HG03354 (cell line): ENCODE measurements around the gene METTL21A.

Experiments used
- ATAC-seq: cut with Tn5 transposase; IDR thresholded peaks from one replicate; pipeline ENCODE4 v1.9.1; 2021; ENCODE audit warnings: mild to moderate bottlenecking; ENCODE audit not compliant: unreplicated experiment, poor library complexity, severe bottlenecking

The METTL21A gene

DNA sequence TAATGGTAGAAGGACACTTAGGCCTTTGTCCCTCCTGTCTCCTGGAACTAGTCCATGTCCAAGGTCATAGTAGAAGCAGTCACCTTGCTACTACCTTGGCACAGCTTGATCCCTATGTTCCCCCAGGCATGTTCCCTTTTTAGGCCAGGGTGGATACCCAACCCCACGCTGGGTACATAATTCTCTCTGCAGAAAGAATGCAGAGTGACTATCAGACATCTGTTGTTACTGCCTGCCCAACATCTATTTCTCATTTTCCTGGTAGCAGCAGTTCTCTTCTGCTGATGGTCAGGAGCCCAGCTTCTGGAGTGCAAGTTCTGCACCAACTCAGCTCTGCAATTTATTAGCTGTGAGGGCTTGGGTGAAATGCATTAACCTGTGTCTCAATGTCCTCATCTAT lies 4.4 kb upstream of the METTL21A start:
- no peak for ATAC-seq

DNA sequence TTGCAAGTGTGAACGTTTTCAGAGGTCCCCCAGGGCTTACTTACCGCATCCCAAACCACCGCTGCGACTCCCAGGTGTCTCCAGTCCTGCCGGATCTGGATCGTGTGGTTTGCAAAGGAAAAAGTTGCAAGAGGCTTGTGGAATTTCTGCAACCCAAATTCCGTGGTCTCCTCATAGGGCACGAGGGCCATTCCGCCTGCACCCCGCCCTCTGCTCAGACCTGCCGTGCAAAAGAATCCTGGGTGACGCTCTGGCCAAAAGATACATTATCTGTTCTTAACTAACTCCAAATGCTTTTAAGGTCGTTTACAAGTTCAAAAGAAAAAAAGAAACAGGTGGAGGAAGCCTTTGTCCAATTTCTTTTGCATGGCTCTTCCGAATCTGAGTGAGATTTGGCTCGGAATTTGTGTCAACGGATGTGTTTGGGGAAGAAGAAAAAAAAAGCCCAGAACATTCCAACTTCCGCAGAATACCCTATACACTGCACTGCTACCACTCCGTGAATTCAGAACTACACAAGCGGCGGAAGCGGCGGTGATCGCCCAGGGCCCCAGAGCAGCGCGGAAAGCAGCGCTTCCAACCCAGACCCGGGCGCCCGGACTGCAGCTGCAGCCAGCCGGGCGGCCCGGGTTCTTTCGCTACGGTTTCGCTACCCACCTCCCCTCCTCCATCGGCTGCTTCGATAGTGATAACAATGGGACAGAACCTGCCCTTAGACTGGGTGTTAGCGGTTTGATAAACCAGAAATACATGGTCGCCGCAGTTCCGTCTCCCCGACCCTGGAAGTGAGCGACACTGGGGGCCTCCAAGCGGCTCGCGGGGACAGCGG lies 795 bp downstream of the METTL21A start:
- peak; percentile 37 for ATAC-seq

DNA sequence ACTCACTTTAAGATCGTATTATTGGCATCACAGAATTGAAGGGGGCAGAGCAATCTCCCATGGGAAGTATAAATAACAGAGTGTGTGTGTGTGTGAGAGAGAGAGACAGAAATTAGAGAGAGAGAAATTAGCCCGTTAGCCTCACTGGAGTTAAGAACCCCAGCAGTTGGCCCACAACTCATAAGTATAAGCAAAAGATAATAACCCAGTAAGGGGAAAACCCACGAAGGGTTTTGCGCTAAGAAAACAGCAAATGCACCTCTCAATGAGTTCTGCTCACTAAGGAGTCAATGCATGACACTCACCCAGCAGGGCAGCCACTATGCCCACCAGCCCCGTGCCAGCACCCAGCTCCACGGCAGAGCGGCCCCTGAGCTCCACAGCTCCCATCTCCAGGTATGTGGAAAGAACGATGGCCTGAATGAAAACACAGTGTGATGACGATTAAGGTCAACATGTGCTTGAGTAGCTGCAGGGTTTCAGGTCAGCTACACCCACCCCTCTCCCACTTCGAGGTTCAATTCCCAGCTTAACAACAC lies 3.6 kb downstream of the METTL21A start:
- ATAC-seq, result no peak

DNA sequence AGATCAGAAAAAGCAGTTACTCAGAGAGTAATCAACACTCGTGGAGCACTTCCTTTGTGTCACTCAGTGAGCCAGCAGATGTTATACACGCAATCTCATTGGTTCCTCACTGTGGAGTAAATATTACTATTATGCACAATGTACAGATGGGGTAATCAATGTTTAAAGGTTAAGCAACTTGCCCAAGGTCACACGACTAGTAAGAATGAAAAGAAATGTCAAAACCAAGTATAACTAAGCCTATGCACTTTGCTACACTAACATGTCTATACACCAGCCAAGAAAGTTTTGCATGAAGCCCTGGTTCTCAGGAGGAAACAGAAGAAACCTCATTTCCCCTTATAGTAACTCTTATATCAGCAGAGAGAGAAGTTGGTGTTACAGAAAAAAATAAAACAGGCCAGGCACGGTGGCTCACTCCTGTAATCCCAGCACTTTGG lies 5.4 kb downstream of the METTL21A start:
- peak; percentile 47 for ATAC-seq

DNA sequence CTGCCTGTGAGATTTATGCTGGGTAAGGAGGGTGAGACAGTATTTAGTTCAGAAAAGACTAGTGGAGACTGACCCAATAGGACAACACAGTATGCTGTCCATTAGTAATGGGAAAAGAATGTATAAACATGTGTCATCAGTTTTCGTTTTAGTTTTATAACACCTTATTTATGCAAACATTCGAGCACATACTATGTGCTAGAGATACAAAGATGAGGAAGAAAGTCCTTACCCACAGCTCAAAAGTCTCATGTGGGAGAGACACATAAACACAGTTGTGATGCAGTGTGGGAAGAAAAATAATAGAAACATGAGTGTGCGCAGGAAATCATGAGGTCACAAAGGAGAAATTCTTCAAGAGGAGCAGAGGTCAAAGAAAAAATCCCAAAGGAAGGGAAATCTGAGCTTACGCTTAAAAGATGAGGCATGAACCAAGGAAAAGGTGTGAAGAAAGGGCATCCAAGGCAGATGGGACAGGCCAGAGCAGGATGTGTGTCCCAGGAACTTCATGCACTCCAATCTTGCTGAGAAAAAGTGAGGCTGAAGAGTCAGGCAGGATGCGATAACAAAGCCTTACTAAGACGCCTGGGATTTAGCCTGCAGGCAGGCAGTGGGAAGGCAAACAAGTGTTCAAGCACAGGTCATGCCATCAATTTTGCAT lies 8.1 kb downstream of the METTL21A start:
- no peak for ATAC-seq

DNA sequence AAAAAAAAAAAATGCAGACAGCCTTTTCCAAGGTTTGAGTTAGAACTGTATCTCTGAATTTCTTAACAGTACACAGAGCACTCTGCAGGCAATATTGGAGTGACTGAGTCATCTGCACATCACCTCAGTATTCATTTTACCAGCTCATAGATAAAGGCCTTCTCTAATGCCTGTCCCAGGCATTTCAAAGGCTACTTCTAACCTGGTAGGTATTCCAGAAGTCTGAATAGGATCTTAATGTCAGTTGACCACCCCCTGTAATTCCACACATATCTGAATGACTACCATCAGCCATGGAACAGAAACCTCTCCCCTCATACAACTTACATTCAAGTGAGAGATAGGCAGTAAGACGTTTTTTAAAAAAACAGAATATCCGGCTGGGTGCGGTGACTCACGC lies 9.0 kb downstream of the METTL21A start:
- ATAC-seq, result no peak

DNA sequence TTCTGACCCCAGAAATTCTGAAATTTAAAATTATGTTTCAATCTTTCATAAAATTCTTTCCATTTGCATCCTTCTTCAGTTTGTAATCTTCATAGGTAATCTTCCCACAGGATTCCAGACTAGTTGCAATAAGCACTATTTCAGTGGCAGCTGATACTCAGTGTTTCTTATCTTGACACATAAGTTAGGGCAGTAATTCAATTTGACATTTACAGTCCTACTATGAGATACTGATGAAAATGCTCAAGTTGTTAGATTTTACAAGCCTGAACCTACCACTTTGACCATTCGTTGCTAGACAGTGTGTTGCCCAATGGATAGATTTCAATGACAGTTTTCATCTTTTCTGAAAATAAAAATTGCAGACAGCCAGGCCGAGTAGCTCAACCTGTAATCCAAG lies 10.4 kb downstream of the METTL21A start:
- ATAC-seq, result no peak

DNA sequence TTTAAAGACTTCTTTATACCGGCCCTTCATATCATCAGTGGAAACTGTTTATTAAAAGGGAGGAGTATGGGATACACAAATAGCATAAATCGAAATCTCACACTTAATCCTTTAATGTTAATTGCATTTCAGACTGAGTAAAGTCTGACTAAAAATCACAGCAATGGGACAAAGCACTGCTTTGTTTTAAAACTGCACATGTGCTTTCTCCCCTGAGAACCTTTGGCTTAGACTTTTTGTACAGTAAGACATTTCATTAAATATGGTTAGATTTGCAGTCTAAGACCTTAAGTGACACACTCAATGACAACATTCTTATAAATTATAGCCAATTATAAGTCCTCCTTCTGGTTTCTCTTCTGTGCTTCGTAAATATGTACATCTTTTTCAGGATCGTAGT lies 12.5 kb downstream of the METTL21A start:
- no peak for ATAC-seq

DNA sequence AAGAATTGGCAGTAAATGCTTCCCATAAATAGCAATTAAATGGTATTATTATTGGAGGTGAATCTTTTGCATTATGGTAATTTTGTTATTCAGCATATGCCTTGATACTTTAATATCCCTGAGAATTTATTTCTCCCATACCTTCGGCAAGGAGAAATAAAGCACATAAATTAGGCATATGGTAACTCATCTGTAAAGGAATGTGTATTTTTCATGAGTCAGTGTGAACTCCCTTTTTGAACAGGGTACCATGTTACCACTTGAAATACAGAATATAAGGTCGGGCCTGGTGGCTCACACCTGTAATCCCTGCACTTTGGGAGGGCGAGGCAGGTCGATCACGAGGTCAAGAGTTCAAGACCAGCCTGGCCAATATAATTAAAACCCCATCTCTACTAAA lies 18.4 kb downstream of the METTL21A start:
- no peak for ATAC-seq

DNA sequence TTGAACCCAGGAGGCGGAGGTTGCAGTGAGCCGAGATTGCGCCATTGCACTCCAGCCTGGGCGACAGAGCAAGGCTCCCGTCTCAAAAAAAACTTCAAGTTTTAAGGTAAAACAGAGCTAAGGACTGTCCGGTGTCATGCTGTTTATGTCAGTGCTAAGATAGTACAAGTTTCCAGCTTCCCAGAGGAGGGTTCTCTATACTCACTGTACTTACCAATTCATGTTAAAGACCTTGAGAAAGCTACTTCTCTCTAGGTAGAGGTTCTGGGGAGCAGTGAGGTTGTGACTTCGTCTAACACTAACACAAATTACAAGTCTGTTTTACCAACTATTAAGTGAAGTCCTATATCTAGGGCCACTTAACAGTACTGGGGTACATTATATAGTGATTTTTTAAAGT lies 18.8 kb downstream of the METTL21A start:
- no peak for ATAC-seq

DNA sequence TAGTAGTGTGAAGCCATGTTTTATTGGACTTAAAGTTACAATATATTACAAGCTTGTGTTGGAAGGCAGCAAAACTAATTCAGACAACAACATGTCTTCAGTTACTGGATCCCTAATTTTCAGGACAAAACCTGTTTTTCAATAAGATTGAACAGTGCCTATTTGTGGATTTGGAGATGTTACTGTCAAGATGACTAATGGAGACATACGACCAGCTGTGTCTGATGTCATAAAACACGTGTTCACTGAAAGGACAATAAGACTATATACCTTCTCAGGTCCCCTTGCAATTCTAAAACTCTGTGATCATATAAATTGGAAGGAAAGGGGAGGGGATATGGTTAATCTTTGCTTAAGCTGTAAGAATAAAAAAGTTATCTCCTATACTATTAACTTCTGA lies 21.7 kb downstream of the METTL21A start:
- no peak for ATAC-seq

DNA sequence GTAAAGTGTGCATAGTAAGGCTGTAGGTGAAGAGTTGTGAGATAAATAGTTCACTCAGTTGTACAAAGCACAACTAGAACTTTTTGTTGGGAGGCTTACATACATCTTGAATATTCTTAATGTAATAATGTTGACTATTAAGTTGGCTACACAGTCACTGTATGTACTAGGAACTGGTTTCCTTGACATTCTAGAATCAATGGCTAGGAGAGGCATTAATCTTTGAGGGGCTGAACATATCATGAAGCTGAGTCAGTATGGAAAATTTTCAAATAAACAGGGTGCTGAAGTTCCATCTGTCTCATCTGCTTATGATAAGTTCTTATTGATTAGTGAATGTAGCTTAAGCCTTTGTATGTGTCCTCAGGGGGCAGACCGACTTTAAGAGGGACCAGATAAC lies 23.4 kb downstream of the METTL21A start:
- ATAC-seq, result no peak

DNA sequence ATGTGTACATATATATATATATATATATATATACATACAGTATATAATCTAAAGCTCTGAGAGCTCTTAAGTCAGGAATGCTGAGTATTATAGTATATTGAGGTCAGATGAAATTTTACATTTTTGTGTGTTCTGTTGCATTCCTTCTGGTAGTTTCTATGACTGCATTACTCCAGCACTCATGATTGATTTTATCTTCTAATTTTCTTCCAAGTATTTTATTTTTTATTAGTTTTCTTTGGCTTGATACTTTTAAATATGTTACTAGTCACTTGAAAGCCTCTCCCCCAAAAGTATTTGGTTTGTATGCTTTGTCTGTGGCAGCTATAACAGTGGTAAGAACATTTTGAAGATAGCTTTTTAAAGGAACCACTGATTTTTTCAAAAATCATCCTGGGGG lies 25.0 kb downstream of the METTL21A start:
- ATAC-seq, result no peak

DNA sequence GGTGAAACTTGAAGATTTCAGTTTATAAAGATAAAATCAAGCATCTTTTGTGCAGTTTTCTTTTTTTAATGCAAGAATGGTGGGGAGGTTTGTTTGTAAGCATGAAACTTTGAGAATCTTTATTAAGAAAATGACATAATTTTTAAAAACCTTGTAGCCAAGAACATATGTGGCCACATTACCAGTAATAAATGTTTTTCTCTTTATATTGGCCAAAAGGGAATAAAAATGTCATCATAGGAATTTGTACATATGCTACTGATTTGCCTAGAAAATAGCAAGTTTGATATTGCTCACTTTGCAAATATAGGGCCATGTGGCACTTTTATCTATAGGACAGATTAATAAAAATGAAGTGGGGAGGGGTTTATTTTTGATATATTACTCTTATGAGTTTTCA lies 25.6 kb downstream of the METTL21A start:
- ATAC-seq, result no peak

DNA sequence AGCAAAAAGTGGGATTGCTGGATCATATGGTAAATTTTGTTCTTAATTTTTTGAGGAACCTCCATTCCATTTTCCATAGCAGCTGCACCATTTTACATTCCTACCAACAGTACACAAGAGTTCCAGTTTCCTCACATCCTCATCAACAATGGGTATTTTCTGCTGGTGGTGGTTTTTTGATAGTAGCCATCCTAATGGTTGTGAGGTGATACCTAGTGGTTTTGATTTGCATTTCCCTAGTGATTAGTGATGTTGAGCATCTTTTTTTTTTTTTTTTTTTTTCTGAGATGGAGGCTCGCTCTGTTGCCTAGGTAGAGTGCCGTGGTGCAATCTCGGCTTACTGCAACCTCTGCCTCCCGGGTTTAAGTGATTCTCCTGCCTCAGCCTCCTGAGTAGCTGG lies 30.5 kb downstream of the METTL21A start:
- no peak for ATAC-seq

DNA sequence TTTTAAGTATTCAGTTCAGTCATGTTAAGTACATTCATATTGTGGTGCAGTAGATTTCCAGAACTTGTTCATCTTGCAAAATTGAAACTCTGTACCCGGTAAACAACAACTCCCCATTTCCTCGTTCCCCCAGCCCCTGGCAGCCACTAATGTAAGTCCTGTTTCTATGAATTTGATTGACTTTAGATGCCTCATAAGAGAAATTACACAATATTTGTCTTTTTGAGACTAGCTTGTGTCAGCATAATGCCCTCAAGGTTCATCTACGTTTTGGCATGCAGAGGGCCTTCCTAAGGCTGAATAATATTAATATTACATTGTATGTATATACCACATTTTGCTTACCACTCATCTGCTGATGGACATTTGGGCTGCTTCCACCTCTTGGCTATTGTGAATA lies 30.9 kb downstream of the METTL21A start:
- ATAC-seq, result no peak

DNA sequence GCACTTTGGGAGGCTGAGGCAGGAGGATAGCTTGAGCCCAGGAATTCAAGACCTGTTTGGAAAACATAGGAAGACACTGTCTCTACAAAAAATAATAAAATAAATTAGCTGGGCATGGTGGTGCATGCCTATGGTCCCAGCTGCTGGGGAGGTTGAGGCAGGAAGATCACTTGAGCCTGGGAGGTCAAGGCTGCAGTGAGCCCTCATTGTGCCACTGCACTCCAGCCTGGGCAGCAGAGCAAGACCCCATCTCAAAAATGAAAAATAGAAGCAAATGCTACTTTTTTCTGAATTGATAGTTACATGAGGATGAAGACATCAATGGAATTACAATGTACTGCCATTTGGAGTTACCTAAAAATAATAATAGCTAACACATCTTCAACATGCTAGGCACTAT lies 31.9 kb downstream of the METTL21A start:
- no peak for ATAC-seq

DNA sequence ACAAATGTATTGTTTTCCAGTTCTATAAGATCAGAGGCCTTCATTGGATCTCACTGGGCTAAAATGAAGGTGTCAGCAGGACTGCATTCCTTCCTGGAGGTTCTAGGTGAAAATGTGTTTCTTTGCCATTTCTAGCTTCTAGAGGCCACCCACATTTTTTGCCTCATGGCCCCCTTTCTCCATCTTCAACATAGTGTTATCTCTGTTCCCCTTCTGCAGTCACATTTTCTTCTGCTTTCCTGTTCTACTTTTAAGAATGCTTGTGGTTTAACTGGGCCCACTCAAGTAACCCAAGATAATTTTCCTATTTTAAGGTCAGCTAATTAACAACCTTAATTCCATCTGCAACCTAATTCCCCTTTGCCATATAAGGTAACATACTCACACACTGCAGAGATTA lies 36.1 kb downstream of the METTL21A start:
- no peak for ATAC-seq

DNA sequence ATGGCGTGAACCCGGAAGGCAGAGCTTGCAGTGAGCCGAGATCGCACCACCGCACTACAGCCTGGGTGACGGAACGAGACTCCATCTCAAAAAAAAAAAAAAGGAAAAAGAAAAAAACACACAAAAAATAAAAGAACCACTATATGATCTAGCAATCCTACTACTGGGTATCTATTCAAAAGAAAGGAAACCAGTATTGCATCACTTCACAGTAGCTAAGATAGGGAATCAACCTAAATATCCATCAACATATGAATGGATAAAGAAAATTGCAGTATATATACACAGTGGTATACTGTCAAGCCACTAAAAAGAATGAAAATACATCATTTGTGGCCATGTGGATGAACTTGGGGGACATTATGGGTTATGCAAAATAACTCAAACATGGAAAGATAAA lies 37.9 kb downstream of the METTL21A start:
- ATAC-seq, result no peak

DNA sequence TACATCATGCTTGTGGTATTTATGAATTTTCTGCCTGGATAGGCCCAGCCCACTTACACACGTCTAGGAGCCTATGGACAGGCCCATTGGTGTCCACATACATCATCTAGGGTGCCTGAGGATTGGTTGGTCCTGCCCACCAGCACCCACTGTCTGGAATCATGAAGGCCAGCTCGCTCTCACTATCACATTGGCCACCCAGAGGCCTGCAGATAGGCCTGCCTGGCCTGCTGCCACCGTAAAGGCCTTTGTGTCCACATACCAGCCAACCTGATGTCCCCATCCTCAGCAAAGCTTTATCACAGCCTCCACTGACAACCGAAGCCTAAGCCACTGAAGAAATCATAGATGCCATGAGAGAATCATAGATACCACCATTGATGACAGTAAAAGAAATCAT lies 40.2 kb downstream of the METTL21A start:
- ATAC-seq, result no peak

DNA sequence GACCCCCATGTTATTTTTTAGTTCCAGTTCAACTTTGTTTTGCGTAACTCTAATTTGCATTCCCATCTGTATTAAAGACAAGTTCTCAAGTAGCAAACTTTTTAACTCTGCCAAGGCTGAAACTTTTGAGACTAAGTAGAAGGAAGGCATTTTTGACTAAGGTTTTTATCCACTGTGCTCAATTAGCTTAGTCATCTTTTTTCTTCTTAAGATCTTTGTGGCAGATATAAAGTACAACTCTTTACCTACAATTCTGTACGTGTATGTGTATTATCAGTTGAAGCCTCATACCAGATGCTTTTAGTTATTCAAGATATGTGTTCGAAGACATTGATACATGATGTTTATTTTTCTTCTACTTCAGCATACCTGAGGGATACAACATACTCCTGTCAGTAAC lies 53.8 kb downstream of the METTL21A start:
- ATAC-seq, result no peak
